Stomach (tissue), 9 donors: ENCODE measurements around the gene MAP4K1. TPM values are rescaled to one million over a fixed set of nuclear protein-coding genes. Genes with fewer than 3 reads are reported as not detected.
"Not testable (repeated sequence)": the region's sequence is repeated elsewhere in the genome, so short reads cannot be mapped to it uniquely, and the experiment has no call there.

Source experiments
- DNase-seq, 2 donors: peaks; one replicate each; pipeline versions ENCODE4 v3.0.0 to v3.0.0-alpha.2; 2013 to 2019
- H3K27ac ChIP-seq, 5 donors: fragments of 200-600 bp in 4 of 5; sonication (generic) in 4 of 5; one replicate each; pipeline ENCODE4 v1.5.1; 2013 to 2019; ENCODE audit warnings: mild to moderate bottlenecking in 1 of 5, moderate library complexity in 1 of 5
- H3K27me3 ChIP-seq, 3 donors: fragments of 200-600 bp; sonication (generic); one replicate each; pipeline ENCODE4 v1.5.1; 2017 to 2019; ENCODE audit warnings: mixed run types in 1 of 3
- H3K36me3 ChIP-seq, 4 donors: fragments of 200-600 bp; sonication (generic); 1 replicate in 3 of 4; 2 replicates in 1 of 4; pipeline ENCODE4 v1.5.1; 2016 to 2019
- H3K4me1 ChIP-seq, 4 donors: fragments of 200-600 bp; sonication (generic); one replicate each; pipeline ENCODE4 v1.5.1; 2016 to 2019
- H3K4me3 ChIP-seq, 4 donors: fragments of 200-600 bp; sonication (generic) in 3 of 4; one replicate each; pipeline ENCODE4 v1.5.1; 2016 to 2019; ENCODE audit warnings: mild to moderate bottlenecking in 1 of 4
- H3K9me3 ChIP-seq, 4 donors: fragments of 200-600 bp; sonication (generic); one replicate each; pipeline ENCODE4 v1.5.1; 2016 to 2019
- EP300 ChIP-seq: sonication (generic); formaldehyde crosslinking; IDR thresholded peaks from one replicate; pipeline ENCODE4 v1.6.1; 2017; ENCODE audit warnings: antibody characterized with exemption
- POLR2A ChIP-seq, 4 donors: fragments of 450-650 bp; IDR thresholded peaks; one replicate each; pipeline ENCODE4 v1.6.1; 2016; ENCODE audit warnings: antibody characterized with exemption in 4 of 4, control low read depth in 2 of 4, mild to moderate bottlenecking in 1 of 4, moderate library complexity in 1 of 4
- POLR2AphosphoS5 ChIP-seq, 3 donors: sonication (generic); formaldehyde crosslinking; IDR thresholded peaks; one replicate each; pipeline ENCODE4 v1.6.1; 2016; ENCODE audit warnings: antibody characterized with exemption in 3 of 3
- WGBS, 5 donors: extraction: QIAGEN DNeasy Blood & Tissue Kit in 3 of 5; methylation state at CpG; one replicate each; pipeline versions ENCODE4 v1.1.5 to v1.1.7; 2013 to 2018; 5-methylcytosine and 5-hydroxymethylcytosine counted together
- intact Hi-C: fragments of 100-400 bp; cut with DNase I; formaldehyde crosslinking; loops from one replicate; pipeline ENCODE4 v1.15.1; 2023; ENCODE audit warnings: low total_unique reads
- polyA plus RNA-seq, 3 donors: library from polyadenylated mRNA; stranded (reverse); fragments of 200-250 nt; gene quantifications; one replicate each; pipeline ENCODE4 v1.2.3, GENCODE V29; 2013
- total RNA-seq, 5 donors: library from RNA; depleted of rRNA; stranded (reverse); fragments of >200 nt; gene quantifications; one replicate each; pipeline versions ENCODE4 v1.1.0 to v1.2.3, GENCODE V29; 2014 to 2016
- TF ChIP-seq, protein P1 (sequence below), 7 experiments: fragments of 450-650 bp in 4 of 7; fragments of 200-600 bp in 3 of 7; sonication (generic) in 3 of 7; IDR thresholded peaks; one replicate each; pipeline ENCODE4 v1.5.1; 2016 to 2019; ENCODE audit warnings: antibody characterized with exemption in 7 of 7, control low read depth in 2 of 7, mild to moderate bottlenecking in 1 of 7
- donor health status: healthy with polysubstance abuse.
- donor health status: Bipolar disorder and iron deficiency.
- donor health status: healthy.

MAP4K1 gene
- total and polyA plus RNA-seq, 8 donors, result 1.2 to 12.9 (median 5.0) TPM; not detected in 1

GRCh38 chr19:38557205-38557799 lies 60.5 kb downstream of the MAP4K1 start:
- peak; percentile 29 to 35 for DNase-seq
- H3K4me3 ChIP-seq, result no peak overlapping the region
- no peak for TF ChIP-seq POLR2A (IDR thresholded peaks at IDR 0.05)
- TF ChIP-seq EP300, result no peak
- no peak for TF ChIP-seq POLR2AphosphoS5 (IDR thresholded peaks at IDR 0.05)
- TF ChIP-seq, protein P1, sequence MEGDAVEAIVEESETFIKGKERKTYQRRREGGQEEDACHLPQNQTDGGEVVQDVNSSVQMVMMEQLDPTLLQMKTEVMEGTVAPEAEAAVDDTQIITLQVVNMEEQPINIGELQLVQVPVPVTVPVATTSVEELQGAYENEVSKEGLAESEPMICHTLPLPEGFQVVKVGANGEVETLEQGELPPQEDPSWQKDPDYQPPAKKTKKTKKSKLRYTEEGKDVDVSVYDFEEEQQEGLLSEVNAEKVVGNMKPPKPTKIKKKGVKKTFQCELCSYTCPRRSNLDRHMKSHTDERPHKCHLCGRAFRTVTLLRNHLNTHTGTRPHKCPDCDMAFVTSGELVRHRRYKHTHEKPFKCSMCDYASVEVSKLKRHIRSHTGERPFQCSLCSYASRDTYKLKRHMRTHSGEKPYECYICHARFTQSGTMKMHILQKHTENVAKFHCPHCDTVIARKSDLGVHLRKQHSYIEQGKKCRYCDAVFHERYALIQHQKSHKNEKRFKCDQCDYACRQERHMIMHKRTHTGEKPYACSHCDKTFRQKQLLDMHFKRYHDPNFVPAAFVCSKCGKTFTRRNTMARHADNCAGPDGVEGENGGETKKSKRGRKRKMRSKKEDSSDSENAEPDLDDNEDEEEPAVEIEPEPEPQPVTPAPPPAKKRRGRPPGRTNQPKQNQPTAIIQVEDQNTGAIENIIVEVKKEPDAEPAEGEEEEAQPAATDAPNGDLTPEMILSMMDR (IDR thresholded peaks at IDR 0.05), result no peak
- peaks cover 0 to under 1% (median 0%) of the 10 kb centered on the region in 3 donors for H3K27me3 ChIP-seq
- H3K36me3 ChIP-seq, result no peaks in the 10 kb centered on the region
- intact Hi-C loops, result no loop called here
- H3K4me1 ChIP-seq, result no peaks in the 10 kb centered on the region
- WGBS, 5 donors, result 57 to 74% (median 61%) methylated on average over 12 of the region's 12 CpGs
- no peak overlapping the region for H3K27ac ChIP-seq
- no peaks in the 10 kb centered on the region for H3K9me3 ChIP-seq

DNA sequence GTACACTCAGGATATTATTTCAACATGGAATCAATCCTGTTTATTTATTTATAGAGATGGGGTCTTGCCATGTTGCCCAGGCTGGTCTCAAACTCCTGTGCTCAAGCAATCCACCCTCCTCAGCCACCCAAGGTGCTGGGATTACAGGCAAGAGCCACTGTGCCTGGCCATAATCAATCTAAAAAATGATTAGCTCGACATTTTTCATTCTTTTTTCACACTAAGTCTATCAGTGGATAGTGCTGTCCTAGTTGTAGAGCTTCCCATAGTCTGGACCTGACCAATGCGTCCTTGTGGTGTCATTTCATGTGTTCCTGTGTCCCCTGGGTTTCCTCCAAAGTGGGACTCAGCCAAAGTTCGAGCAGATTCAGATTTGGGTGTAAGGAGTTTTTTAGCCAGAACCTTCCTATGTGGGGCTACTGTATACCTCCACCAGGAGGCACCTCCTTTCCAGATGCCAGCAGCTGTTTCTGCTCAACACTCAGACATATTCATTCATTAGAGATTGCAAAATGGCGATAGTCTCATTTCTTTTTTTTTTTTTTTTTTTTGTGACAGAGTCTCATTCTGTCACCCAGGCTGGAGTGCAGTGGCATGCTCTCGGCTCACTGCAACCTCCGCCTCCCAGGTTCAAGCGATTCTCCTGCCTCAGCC lies 61.1 kb downstream of the MAP4K1 start:
- no peak overlapping the region for H3K27ac ChIP-seq
- WGBS, 5 donors, result 53 to 71% (median 61%) methylated on average over 7 of the region's 7 CpGs
- no peak for DNase-seq

GRCh38 chr19:38555200-38555599 lies 62.6 kb downstream of the MAP4K1 start:
- TF ChIP-seq, protein P1 (IDR thresholded peaks at IDR 0.05), result no peak
- TF ChIP-seq POLR2A (IDR thresholded peaks at IDR 0.05) (no peak), EP300 (no peak), POLR2AphosphoS5 (IDR thresholded peaks at IDR 0.05) (no peak)
- intact Hi-C loops, result no loop called here
- Histone ChIP-seq H3K27ac (no peak overlapping the region), H3K4me3 (no peak overlapping the region), H3K9me3 (no peaks in the 10 kb centered on the region), H3K36me3 (no peaks in the 10 kb centered on the region), H3K27me3 (peaks cover 0 to 10% (median 0%) of the 10 kb centered on the region in 3 donors), H3K4me1 (no peaks in the 10 kb centered on the region)
- DNase-seq, result no peak
- 77 to 86% (median 79%) methylated on average over 8 of the region's 8 CpGs for WGBS, 5 donors

More for the DNA sequence above, 61.1 kb downstream of the MAP4K1 start:
- no peaks in the 10 kb centered on the region for H3K4me1 ChIP-seq
- no peaks in the 10 kb centered on the region for H3K9me3 ChIP-seq
- no peaks in the 10 kb centered on the region for H3K36me3 ChIP-seq
- TF ChIP-seq POLR2A (IDR thresholded peaks at IDR 0.05), result no peak
- no peak for TF ChIP-seq EP300
- TF ChIP-seq, protein P1 (IDR thresholded peaks at IDR 0.05), result no peak
- no peak for TF ChIP-seq POLR2AphosphoS5 (IDR thresholded peaks at IDR 0.05)
- intact Hi-C loops, result no loop called here
- H3K27me3 ChIP-seq, result peaks cover 0 to 3% (median 0%) of the 10 kb centered on the region in 3 donors
- H3K4me3 ChIP-seq, result no peak overlapping the region

DNA sequence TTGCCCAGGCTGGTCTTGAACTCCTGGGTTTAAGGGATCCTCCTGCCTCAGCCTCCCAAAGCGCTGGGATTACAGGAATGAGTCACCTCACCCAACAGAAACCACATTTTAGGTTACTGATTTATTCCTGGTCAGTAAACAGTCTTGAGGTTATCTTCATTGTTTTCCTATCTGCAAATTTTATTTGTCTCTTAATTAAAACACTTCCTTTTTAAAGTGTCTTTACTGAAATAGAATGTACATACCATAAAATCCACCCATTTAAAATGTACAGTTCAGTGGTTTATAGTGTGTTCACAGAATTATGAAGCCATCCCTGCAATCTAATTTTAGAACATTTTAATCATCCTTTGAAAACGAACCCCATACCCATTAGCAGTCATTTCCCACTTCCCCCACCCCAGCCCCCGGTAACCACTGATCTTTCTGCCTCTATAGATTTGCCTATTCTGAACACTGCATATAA lies 63.0 kb downstream of the MAP4K1 start:
- WGBS, 5 donors, result 35 to 48% (median 44%) methylated on average over 3 of the region's 3 CpGs
- Histone ChIP-seq H3K27ac (no peak overlapping the region), H3K27me3 (peaks cover 0 to 10% (median 0%) of the 10 kb centered on the region in 3 donors), H3K9me3 (no peaks in the 10 kb centered on the region), H3K4me3 (no peak overlapping the region), H3K36me3 (no peaks in the 10 kb centered on the region), H3K4me1 (no peaks in the 10 kb centered on the region)
- DNase-seq, result no peak
- intact Hi-C loops, result no loop called here
- TF ChIP-seq POLR2AphosphoS5 (IDR thresholded peaks at IDR 0.05), result no peak
- TF ChIP-seq POLR2A (IDR thresholded peaks at IDR 0.05), result no peak
- no peak for TF ChIP-seq EP300
- TF ChIP-seq, protein P1 (IDR thresholded peaks at IDR 0.05), result no peak

DNA sequence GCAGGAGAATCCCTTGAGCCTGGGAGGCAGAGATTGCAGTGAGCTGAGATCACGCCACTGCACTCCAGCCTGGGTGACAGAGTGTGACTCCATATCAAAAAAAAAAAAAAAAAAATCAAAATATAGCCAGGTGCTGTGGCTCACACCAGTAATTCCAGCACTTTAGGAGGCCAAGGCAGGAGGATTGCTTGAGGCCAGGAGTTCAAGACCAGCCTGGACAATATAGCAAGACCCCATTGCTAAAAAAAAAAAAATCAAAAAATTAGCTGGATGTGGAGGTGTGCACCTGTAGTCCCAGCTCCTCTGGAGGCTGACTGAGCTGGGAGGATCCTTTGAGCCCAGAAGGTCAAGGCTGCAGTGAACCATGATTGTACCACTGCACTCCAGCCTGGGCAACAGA lies 64.5 kb downstream of the MAP4K1 start:
- H3K27me3 ChIP-seq, result peaks cover 0 to 10% (median 0%) of the 10 kb centered on the region in 3 donors
- H3K4me3 ChIP-seq, H3K27ac ChIP-seq, H3K4me1 ChIP-seq, intact Hi-C loops, DNase-seq, H3K36me3 ChIP-seq, H3K9me3 ChIP-seq: not testable (repeated sequence)
- WGBS, 5 donors, result 80 to 100% (median 94%) methylated on average over 1 of the region's 1 CpG
